Activated naive CD4-positive, alpha-beta T cell treated with anti-CD3 and anti-CD28 coated beads for 36 hours (primary cell): ENCODE measurements around the gene DNAJC1. TPM values are rescaled to one million over a fixed set of nuclear protein-coding genes. Genes with fewer than 3 reads are reported as not detected.
"Not testable (repeated sequence)": the region's sequence is repeated elsewhere in the genome, so short reads cannot be mapped to it uniquely, and the experiment has no call there.

ENCODE experiments used
- CTCF ChIA-PET: fragments of 350-600 bp; sonication (Branson Sonifier 250); formaldehyde crosslinking; loops from one replicate; lab custom pipeline; 2021; ENCODE audit warnings: antibody characterized with exemption; lab: Charles Lee
- DNase-seq: peaks from one replicate; pipeline ENCODE4 v3.0.0-alpha.2; 2020
- H3K27ac Mint-ChIP-seq: one replicate; pipeline ENCODE4 v1.8.0; 2021; ENCODE audit warnings: mild to moderate bottlenecking, mixed read lengths
- H3K27me3 Mint-ChIP-seq: one replicate; pipeline ENCODE4 v1.8.0; 2021; ENCODE audit warnings: low read depth, mixed read lengths
- H3K36me3 Mint-ChIP-seq: one replicate; pipeline ENCODE4 v1.8.0; 2021; ENCODE audit warnings: low read depth, mixed read lengths
- H3K4me1 Mint-ChIP-seq: one replicate; pipeline ENCODE4 v1.8.0; 2021; ENCODE audit warnings: low read depth, mixed read lengths
- H3K4me3 Mint-ChIP-seq: one replicate; pipeline ENCODE4 v1.8.0; 2021; ENCODE audit warnings: mild to moderate bottlenecking, moderate library complexity, mixed read lengths
- H3K9me3 Mint-ChIP-seq: one replicate; pipeline ENCODE4 v1.8.0; 2021; ENCODE audit warnings: mixed read lengths
- intact Hi-C: fragments of 100-400 bp; cut with micrococcal nuclease; formaldehyde crosslinking; loops from one replicate; pipeline ENCODE4 v1.15.1; 2023
- total RNA-seq, 2 experiments: library from RNA; stranded (reverse); gene quantifications; one replicate each; pipeline ENCODE4 v1.2.3, GENCODE V29; 2021

Gene DNAJC1
- total RNA-seq, 2 experiments from 2014 or later, result 18.0 to 18.8 TPM

- Mint-ChIP-seq H3K27ac (no peak overlapping the region), H3K4me3 (no peak overlapping the region), H3K27me3 (no peaks in the 10 kb centered on the region), H3K4me1 (peaks cover 33% of the 10 kb centered on the region), H3K9me3 (no peaks in the 10 kb centered on the region), H3K36me3 (peaks cover 15% of the 10 kb centered on the region)
- DNase-seq, result no peak
- intact Hi-C loops, result loop anchor here (10.0 kb wide), 1 partner anchor 501 kb away; no protein-coding TSS in a partner anchor
- CTCF ChIA-PET, result interaction anchor here (0.6 to 1.6 kb wide), 3 partner anchors 8 to 227 kb away, joined by 3 to 4 read pairs (median 4); no protein-coding TSS in a partner anchor
Measured at GRCh38 chr10:21724020-21724589, 279.4 kb downstream of the DNAJC1 start.

DNA sequence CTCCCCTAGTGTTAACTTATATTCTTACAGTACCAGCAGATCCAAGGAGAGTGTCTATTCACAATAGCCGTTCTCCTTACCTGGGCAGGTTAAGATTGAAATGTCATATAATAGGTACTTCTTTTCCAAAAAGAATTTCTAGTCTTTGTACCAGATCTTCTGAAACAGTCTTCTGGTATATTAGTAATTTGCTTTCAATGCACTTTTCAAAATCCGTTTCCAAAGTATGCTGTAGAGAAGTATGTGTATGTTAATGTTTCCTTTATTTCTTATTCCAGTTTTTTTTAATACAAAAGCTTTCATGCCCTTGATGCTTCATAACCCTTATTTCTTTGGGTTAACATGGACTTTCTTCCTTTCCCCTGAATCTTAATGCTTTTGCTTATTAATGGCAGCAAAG is 281.3 kb downstream of the DNAJC1 start:
- Mint-ChIP-seq H3K4me1 (peaks cover 26% of the 10 kb centered on the region), H3K36me3 (peaks cover 7% of the 10 kb centered on the region), H3K27ac (no peak overlapping the region), H3K9me3 (no peaks in the 10 kb centered on the region), H3K4me3 (no peak overlapping the region), H3K27me3 (no peaks in the 10 kb centered on the region)
- intact Hi-C loops, result loop anchor here (10.0 kb wide), 1 partner anchor 503 kb away; no protein-coding TSS in a partner anchor
- CTCF ChIA-PET, result no interaction called here
- no peak for DNase-seq

GRCh38 chr10:21721000-21721665 is 282.4 kb downstream of the DNAJC1 start:
- peaks cover 4% of the 10 kb centered on the region for H3K36me3 Mint-ChIP-seq
- no peak overlapping the region for H3K4me3 Mint-ChIP-seq
- H3K27ac Mint-ChIP-seq, result no peak overlapping the region
- CTCF ChIA-PET, result interaction anchor here (0.6 kb wide), 2 partner anchors 61 to 1265 kb away, joined by 4 read pairs; no protein-coding TSS in a partner anchor
- H3K27me3 Mint-ChIP-seq, result no peaks in the 10 kb centered on the region
- peaks cover 22% of the 10 kb centered on the region for H3K4me1 Mint-ChIP-seq
- intact Hi-C loops, result loop anchor here (10.0 kb wide), 1 partner anchor 504 kb away; no protein-coding TSS in a partner anchor
- H3K9me3 Mint-ChIP-seq, result no peaks in the 10 kb centered on the region
- DNase-seq, result no peak

DNA sequence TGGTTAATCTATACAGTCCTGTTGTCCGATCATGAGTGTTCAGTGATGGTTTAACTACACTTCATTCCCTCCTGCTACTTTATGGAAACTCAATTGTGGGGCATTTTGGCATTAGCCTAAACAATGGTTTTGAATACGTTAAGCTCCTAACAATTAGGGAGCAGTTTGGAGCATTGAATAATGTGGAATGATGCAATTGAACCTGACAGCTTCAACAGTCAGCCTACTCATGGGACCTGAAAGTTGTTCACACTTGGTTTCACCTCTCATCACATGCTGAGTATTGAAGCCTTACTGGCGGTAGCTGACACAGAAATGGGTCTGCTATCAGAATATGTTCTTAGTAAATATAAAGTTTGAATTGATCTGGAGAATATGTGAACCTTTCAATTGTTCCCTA is 283.4 kb downstream of the DNAJC1 start:
- intact Hi-C loops, result loop anchor here (10.0 kb wide), 1 partner anchor 505 kb away; no protein-coding TSS in a partner anchor
- peaks cover 8% of the 10 kb centered on the region for H3K36me3 Mint-ChIP-seq
- H3K4me1 Mint-ChIP-seq, result peaks cover 22% of the 10 kb centered on the region
- no peak overlapping the region for H3K4me3 Mint-ChIP-seq
- H3K27ac Mint-ChIP-seq, result no peak overlapping the region
- H3K9me3 Mint-ChIP-seq, result no peaks in the 10 kb centered on the region
- CTCF ChIA-PET, result interaction anchor here (0.5 to 0.6 kb wide), 2 partner anchors 113 to 1266 kb away, joined by 4 read pairs; no protein-coding TSS in a partner anchor
- no peaks in the 10 kb centered on the region for H3K27me3 Mint-ChIP-seq
- DNase-seq, result no peak

GRCh38 chr10:21719502-21719901 is 284.0 kb downstream of the DNAJC1 start:
- CTCF ChIA-PET, result no interaction called here
- intact Hi-C loops, result no loop called here
- no peaks in the 10 kb centered on the region for H3K9me3 Mint-ChIP-seq
- no peak for DNase-seq
- H3K27ac Mint-ChIP-seq, result no peak overlapping the region
- no peak overlapping the region for H3K4me3 Mint-ChIP-seq
- peaks cover 18% of the 10 kb centered on the region for H3K4me1 Mint-ChIP-seq
- H3K36me3 Mint-ChIP-seq, result peaks cover 12% of the 10 kb centered on the region
- H3K27me3 Mint-ChIP-seq, result no peaks in the 10 kb centered on the region

GRCh38 chr10:21717437-21718054 is 286.0 kb downstream of the DNAJC1 start:
- DNase-seq, H3K9me3 Mint-ChIP-seq, H3K4me3 Mint-ChIP-seq, H3K27ac Mint-ChIP-seq, H3K27me3 Mint-ChIP-seq, CTCF ChIA-PET, intact Hi-C loops: not testable (repeated sequence)
- Mint-ChIP-seq H3K4me1 (peaks cover 12% of the 10 kb centered on the region), H3K36me3 (peaks cover 17% of the 10 kb centered on the region)

DNA sequence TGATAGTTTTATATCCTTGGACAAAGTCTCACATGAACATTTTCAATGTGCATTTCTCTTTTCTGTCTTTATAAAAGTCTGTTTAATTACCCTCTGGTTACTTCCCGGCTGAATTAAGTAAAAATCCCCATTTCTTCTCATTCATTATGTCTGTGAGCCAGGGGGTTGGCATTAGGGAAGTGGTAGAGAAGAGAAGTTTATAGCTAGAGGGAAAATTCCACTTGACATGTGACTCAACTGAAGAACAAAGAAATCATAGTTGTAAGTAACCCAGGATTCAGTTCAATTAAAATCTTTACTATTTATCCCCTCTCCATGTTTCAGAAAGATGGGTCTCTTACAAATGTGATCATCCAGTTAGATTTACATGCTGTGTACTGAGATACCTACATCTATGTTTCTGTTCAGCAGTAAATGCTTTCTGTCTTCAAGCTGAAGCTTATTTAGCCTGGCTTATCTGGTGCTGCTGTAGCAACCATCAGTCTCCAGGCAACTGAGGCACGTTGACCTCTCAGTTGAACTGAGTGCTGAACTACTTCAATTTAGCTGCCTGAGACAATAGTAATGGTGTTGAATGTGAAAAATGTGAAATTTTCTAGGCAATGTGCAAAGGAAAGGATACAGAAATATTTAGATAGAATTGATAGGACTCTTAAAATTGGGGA is 287.9 kb downstream of the DNAJC1 start:
- H3K27me3 Mint-ChIP-seq, result no peaks in the 10 kb centered on the region
- CTCF ChIA-PET, result interaction anchor here (0.6 kb wide), 1 partner anchor 521 kb away, joined by 3 read pairs; no protein-coding TSS in a partner anchor
- H3K9me3 Mint-ChIP-seq, result no peaks in the 10 kb centered on the region
- H3K4me3 Mint-ChIP-seq, result no peak overlapping the region
- peaks cover 14% of the 10 kb centered on the region for H3K4me1 Mint-ChIP-seq
- no peak overlapping the region for H3K27ac Mint-ChIP-seq
- H3K36me3 Mint-ChIP-seq, result peaks cover 17% of the 10 kb centered on the region
- intact Hi-C loops, result no loop called here
- DNase-seq, result no peak

- CTCF ChIA-PET, result interaction anchor here (0.5 to 0.6 kb wide), 2 partner anchors 240 to 1815 kb away, joined by 3 to 4 read pairs; no protein-coding TSS in a partner anchor
- no peak overlapping the region for H3K27ac Mint-ChIP-seq
- H3K27me3 Mint-ChIP-seq, result no peaks in the 10 kb centered on the region
- no peaks in the 10 kb centered on the region for H3K9me3 Mint-ChIP-seq
- intact Hi-C loops, result no loop called here
- H3K4me1 Mint-ChIP-seq, result peaks cover 10% of the 10 kb centered on the region
- DNase-seq, result no peak
- peaks cover 27% of the 10 kb centered on the region for H3K36me3 Mint-ChIP-seq
- H3K4me3 Mint-ChIP-seq, result no peak overlapping the region
Measured at GRCh38 chr10:21712975-21713374, 290.6 kb downstream of the DNAJC1 start.

- Mint-ChIP-seq H3K36me3 (peaks cover 30% of the 10 kb centered on the region), H3K27ac (no peak overlapping the region), H3K4me3 (no peak overlapping the region), H3K4me1 (peaks cover 44% of the 10 kb centered on the region), H3K27me3 (no peaks in the 10 kb centered on the region), H3K9me3 (no peaks in the 10 kb centered on the region)
- CTCF ChIA-PET, result no interaction called here
- no peak for DNase-seq
- intact Hi-C loops, result no loop called here
Measured at GRCh38 chr10:21707498-21707897, 296.0 kb downstream of the DNAJC1 start.

Other genes with a start within 250 kb of the DNAJC1 start
- gene EBLN1, start 214.3 kb upstream of the DNAJC1 start, total RNA-seq, result not detected